MM.1S (cell line): Measurements from ENCODE around the gene FZR1.

ENCODE experiments used
- DNase-seq: peaks from one replicate; pipeline ENCODE4 v3.0.0-alpha.2; 2015
- H2AFZ ChIP-seq: fragments of 300-600 bp; sonication (generic); 2 replicates; pipeline ENCODE4 v1.6.0; 2016; ENCODE audit warnings: antibody characterized with exemption, low read length
- H3F3A ChIP-seq: fragments of 300-600 bp; sonication (generic); 2 replicates; pipeline ENCODE4 v1.6.1; 2016; ENCODE audit warnings: mild to moderate bottlenecking, antibody characterized with exemption, low read length, moderate library complexity, mixed read lengths; ENCODE audit not compliant: insufficient read depth
- H3K27ac ChIP-seq: fragments of 300-600 bp; sonication (generic); 2 replicates; pipeline ENCODE4 v1.5.1; 2016; ENCODE audit warnings: mild to moderate bottlenecking, low read length
- H3K27me3 ChIP-seq: fragments of 300-600 bp; sonication (generic); replicated peaks from 2 replicates; pipeline ENCODE4 v1.6.0; 2016; ENCODE audit warnings: low read length; ENCODE audit not compliant: insufficient read depth
- H3K36me3 ChIP-seq: fragments of 300-600 bp; sonication (generic); replicated peaks from 2 replicates; pipeline ENCODE4 v1.6.1; 2016; ENCODE audit warnings: mild to moderate bottlenecking, low read length, mixed read lengths; ENCODE audit not compliant: insufficient read depth
- H3K4me1 ChIP-seq: fragments of 300-600 bp; sonication (generic); 2 replicates; pipeline ENCODE4 v1.6.1; 2016; ENCODE audit warnings: low read length, mixed read lengths
- H3K4me2 ChIP-seq: fragments of 300-600 bp; sonication (generic); 2 replicates; pipeline ENCODE4 v1.6.0; 2016; ENCODE audit warnings: low read depth, low read length
- H3K4me3 ChIP-seq: fragments of 300-600 bp; sonication (generic); 2 replicates; pipeline ENCODE4 v1.5.1; 2016; ENCODE audit warnings: low read length, mixed read lengths
- H3K79me2 ChIP-seq: fragments of 300-600 bp; sonication (generic); 2 replicates; pipeline ENCODE4 v1.6.1; 2016; ENCODE audit warnings: mixed run types, low read length, mixed read lengths
- H3K9ac ChIP-seq: fragments of 300-600 bp; sonication (generic); 2 replicates; pipeline ENCODE4 v1.6.1; 2016; ENCODE audit warnings: low read length, mixed read lengths
- H3K9me2 ChIP-seq: fragments of 300-600 bp; sonication (generic); replicated peaks from 2 replicates; pipeline ENCODE4 v1.6.1; 2016; ENCODE audit warnings: mild to moderate bottlenecking, low read length, mixed read lengths; ENCODE audit not compliant: insufficient read depth
- H3K9me3 ChIP-seq: fragments of 300-600 bp; sonication (generic); replicated peaks from 2 replicates; pipeline ENCODE4 v1.6.1; 2016; ENCODE audit warnings: mild to moderate bottlenecking, low read length, mixed read lengths; ENCODE audit not compliant: insufficient read depth
- H4K20me1 ChIP-seq: fragments of 300-600 bp; sonication (generic); 2 replicates; pipeline ENCODE4 v1.6.1; 2016; ENCODE audit warnings: mild to moderate bottlenecking, low read length, moderate library complexity, mixed read lengths; ENCODE audit not compliant: insufficient read depth
- EZH2 ChIP-seq: fragments of 300-600 bp; sonication (generic); optimal IDR thresholded peaks from 2 replicates; pipeline ENCODE3; 2017; ENCODE audit warnings: low read depth, mild to moderate bottlenecking, antibody characterized with exemption, low read length, mixed read lengths
- EZH2phosphoT487 ChIP-seq: fragments of 300-600 bp; sonication (generic); IDR thresholded peaks from 2 replicates; pipeline ENCODE4 v1.6.1; 2018; ENCODE audit warnings: antibody characterized with exemption, low read length
- TF ChIP-seq, protein P1 (sequence below): fragments of 300-600 bp; sonication (generic); IDR thresholded peaks from 2 replicates; pipeline ENCODE4 v1.5.1; 2016; ENCODE audit warnings: antibody characterized with exemption, low read length, mixed read lengths

The FZR1 gene

DNA sequence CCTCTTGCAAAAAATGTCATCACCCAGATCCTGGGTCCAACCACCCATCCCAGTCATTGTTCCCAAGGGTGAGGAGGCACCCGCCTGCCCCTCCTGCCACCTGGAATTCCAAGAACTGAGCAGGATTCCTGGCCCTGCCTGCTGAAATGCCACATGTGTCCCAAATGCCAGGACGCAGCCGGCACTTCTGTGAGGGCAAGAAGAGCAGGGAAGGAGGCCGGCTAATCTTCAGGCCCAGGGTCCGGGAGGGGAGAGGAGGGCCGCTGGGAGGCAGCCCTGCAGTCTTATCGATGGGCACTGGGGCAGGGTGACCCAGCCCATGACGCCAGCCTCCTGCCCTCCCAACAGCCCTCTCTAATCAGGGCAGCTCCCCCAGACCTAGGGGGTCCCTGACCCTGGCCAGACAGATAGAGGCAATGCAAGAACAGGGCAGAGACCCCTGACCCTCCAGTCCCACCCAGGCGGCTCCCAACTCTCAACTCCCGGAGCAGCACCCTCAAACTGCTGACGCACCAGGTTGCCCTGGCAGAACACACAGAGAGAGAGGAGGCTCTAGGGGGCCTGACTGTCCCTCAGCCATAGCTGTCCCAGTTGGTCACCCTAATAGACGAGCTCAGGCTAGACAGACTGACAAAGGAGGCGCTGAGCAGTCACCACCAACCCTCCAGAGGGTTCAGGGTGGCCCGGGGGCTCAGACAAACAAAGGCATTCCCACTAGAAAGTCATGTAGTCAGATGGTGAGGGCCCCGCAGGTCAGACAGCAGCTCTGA, 49.7 kb downstream of the FZR1 start:
- peaks cover 28% of the 10 kb centered on the region for H3K79me2 ChIP-seq
- DNase-seq, result peak; percentile 2
- H3K4me3 ChIP-seq, result peak overlapping the region; percentile 83
- no peak overlapping the region for H2AFZ ChIP-seq
- TF ChIP-seq EZH2phosphoT487 (no peak), EZH2 (no peak)
- TF ChIP-seq, protein P1, sequence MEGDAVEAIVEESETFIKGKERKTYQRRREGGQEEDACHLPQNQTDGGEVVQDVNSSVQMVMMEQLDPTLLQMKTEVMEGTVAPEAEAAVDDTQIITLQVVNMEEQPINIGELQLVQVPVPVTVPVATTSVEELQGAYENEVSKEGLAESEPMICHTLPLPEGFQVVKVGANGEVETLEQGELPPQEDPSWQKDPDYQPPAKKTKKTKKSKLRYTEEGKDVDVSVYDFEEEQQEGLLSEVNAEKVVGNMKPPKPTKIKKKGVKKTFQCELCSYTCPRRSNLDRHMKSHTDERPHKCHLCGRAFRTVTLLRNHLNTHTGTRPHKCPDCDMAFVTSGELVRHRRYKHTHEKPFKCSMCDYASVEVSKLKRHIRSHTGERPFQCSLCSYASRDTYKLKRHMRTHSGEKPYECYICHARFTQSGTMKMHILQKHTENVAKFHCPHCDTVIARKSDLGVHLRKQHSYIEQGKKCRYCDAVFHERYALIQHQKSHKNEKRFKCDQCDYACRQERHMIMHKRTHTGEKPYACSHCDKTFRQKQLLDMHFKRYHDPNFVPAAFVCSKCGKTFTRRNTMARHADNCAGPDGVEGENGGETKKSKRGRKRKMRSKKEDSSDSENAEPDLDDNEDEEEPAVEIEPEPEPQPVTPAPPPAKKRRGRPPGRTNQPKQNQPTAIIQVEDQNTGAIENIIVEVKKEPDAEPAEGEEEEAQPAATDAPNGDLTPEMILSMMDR, result no peak
- no peaks in the 10 kb centered on the region for H3K9me3 ChIP-seq
- H4K20me1 ChIP-seq, result no peaks in the 10 kb centered on the region
- H3K4me1 ChIP-seq, result peaks cover 15% of the 10 kb centered on the region; the same call in 1 of the 2 replicates
- no peaks in the 10 kb centered on the region for H3F3A ChIP-seq
- no peak overlapping the region for H3K27ac ChIP-seq
- no peaks in the 10 kb centered on the region for H3K9me2 ChIP-seq
- peaks cover 9% of the 10 kb centered on the region; the same call in 1 of the 2 replicates for H3K27me3 ChIP-seq
- peak overlapping the region; percentile 87; the same call in 1 of the 2 replicates for H3K4me2 ChIP-seq
- H3K36me3 ChIP-seq, result no peaks in the 10 kb centered on the region
- H3K9ac ChIP-seq, result peak overlapping the region; percentile 60; the same call in 1 of the 2 replicates

DNA sequence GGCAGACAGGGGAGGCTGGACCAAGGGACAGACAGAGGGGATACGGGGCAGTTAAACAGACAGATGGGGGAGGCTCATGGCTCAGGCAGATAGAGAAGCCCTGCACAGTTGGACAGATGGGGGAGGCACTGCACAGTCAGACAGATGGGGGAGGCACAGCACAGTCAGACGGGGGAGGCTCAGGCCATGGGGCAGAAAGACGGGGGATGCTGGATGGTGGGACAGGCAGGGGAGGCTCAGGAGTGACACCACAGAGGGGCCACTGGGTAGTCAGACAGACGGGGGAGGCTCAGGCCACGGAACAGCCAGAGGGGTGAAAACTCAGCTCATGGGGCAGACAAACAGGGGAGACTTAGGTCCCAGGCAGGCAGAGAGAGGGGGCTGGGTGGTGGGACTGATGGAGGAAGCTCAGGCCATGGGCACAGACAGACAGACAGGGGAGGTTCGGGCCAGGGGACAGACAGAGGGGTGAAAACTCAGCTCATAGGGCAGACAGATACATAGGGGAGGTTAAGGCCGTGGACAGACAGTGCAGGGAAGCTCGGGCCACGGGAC, 50.4 kb downstream of the FZR1 start:
- Histone ChIP-seq H3K4me1 (peaks cover 15% of the 10 kb centered on the region; the same call in 1 of the 2 replicates), H3K36me3 (no peaks in the 10 kb centered on the region), H3K79me2 (peaks cover 28% of the 10 kb centered on the region), H4K20me1 (no peaks in the 10 kb centered on the region), H3K4me2 (peak overlapping the region; percentile 87), H3F3A (no peaks in the 10 kb centered on the region), H3K27ac (no peak overlapping the region), H3K9me2 (no peaks in the 10 kb centered on the region), H3K9me3 (no peaks in the 10 kb centered on the region), H3K4me3 (peak overlapping the region; percentile 83), H3K27me3 (peaks cover 16% of the 10 kb centered on the region; the same call in 1 of the 2 replicates), H3K9ac (peak overlapping the region; percentile 60; the same call in 1 of the 2 replicates), H2AFZ (peak overlapping the region; percentile 54)
- TF ChIP-seq EZH2 (no peak), EZH2phosphoT487 (no peak)
- TF ChIP-seq, protein P1, result no peak
- peak; percentile 5 for DNase-seq

DNA sequence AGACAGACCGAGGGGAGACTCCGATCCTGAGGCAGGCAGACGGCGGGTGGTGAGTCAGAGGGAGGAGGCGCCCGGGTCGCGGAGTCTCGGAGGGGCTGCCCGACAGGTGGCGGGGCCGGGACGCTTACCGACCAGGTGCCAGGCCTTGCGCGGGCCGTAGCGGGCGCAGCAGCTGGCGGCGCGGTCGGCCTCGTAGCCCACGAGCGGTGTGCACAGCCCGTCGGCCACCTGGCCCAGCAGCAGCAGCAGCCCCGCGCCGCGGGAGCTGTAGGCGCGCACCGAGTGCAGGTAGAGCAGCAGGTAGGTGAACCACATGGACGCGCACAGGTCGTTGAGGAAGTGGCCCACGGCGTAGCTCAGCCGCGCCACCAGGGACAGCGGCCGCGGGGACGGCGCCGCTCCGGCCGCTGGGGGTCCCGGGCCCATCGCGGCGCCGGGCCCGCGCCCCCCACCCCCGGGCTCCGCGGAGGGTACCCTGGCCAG, 50.9 kb downstream of the FZR1 start:
- Histone ChIP-seq H3K9ac (peak overlapping the region; percentile 60; the same call in 1 of the 2 replicates), H3K27me3 (peaks cover 21% of the 10 kb centered on the region), H2AFZ (peak overlapping the region; percentile 54), H3F3A (no peaks in the 10 kb centered on the region), H3K9me2 (no peaks in the 10 kb centered on the region), H3K79me2 (peaks cover 28% of the 10 kb centered on the region), H3K4me3 (peak overlapping the region; percentile 83), H3K27ac (no peak overlapping the region), H3K4me1 (peaks cover 15% of the 10 kb centered on the region; the same call in 1 of the 2 replicates), H3K9me3 (no peaks in the 10 kb centered on the region), H3K36me3 (no peaks in the 10 kb centered on the region), H3K4me2 (peak overlapping the region; percentile 87), H4K20me1 (no peaks in the 10 kb centered on the region)
- peak; percentile 61 for DNase-seq
- no peak for TF ChIP-seq EZH2phosphoT487
- TF ChIP-seq, protein P1, result peak; percentile 29
